A549 treated with AZD9567 at 1 μM for 4 hours (cell line): ENCODE data around the gene RPL27. TPM values are rescaled to one million over a fixed set of nuclear protein-coding genes. Genes with fewer than 3 reads are reported as not detected.

ENCODE experiments used
- total RNA-seq: library from RNA; stranded (reverse); fragments of 200-300 nt; extraction: Qiagen RNA extraction; gene quantifications from 5 replicates; pipeline ENCODE4 v1.2.3, GENCODE V29; 2022; ENCODE audit not compliant: insufficient read depth

RPL27 gene
- total RNA-seq: 2,997 to 4,045 TPM (median 3,077 TPM) in 5 replicates

DNA sequence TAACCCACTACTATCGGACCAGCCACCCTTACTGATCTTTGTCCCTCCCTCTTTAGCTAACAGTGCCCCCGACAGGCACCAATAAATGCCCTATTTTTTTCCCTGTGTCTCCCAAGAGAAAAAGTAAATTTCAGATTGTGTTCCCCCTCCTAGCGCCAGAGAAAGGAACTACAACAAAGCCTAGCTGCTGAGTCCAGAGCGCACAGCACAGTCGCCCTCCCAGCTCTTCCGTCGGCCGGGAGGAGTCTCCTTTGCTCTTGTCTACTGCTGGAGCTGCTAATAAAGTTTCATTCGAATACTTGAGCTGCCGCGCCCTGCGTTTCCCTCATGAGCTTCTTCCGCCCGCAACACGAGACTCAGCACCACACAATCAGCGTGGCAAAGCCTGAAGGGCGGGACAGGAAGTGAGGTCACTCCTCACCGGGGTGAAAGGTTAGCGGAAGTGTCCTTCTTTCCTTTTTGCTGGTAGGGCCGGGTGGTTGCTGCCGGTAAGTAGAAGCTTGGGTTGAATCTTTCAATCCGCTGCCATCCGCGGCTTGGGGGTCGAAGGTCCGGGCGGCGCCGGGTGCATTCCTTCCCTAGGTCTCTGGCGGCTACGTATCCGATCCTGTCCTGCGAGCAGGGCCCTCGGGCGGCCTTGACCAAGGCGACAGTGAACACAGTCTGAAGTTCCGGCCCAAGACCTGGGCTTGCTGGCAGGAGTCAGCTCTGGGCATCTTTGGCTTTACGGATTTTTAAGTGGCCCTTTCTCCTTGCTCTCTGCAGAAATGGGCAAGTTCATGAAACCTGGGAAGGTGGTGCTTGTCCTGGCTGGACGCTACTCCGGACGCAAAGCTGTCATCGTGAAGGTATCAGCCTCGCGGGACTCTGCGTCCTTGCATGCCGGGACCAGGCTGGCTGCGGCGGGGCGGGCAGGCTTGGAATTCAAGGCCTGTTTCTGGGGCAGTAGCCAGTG, at the start of gene RPL27:
RPL27 (plus strand) TSS at position 436 of the 955 bp plus-strand sequence; CDS start at position 768, 332 bp downstream.

DNA sequence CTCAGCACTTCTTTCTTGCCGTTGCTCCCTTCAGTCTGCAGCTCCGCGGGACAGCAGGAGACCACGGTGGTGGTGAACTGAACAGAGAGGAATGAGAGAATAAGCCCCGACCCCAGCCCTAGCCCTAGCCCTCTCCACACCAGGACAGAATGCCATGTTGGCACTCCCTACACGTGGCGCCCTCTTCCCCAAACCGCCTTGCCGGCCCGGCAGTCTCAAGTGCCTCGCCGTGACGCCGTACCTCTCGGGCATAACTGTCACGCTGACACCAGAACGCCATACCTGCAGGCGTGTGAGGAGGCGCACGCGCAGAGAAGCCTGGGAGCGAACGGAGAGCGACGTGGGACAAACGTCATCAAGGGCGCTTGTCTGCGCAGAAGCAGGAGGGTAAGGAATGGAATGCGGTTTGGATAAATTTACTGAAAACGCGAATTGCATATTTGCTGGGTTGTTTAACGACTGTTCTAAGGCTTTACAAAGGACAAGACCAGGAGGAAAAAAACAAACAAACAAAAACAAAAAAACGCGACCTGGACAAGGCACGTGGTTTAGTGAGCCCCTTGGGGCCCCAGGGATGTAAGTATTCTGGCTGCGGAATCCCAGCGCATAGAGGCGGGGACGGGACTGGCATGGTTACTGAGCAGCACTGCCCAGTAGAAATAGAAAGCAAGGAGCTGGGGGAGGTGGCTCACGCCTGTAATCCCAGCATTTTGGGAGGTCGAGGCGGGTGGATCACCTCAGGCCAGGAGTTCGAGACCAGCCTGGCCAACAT, 33.9 kb upstream of the RPL27 start, which contains the start of gene AARSD1:
AARSD1 (minus strand) TSS at position 294 of the 772 bp plus-strand sequence; CDS start at position 280, 14 bp downstream.

DNA sequence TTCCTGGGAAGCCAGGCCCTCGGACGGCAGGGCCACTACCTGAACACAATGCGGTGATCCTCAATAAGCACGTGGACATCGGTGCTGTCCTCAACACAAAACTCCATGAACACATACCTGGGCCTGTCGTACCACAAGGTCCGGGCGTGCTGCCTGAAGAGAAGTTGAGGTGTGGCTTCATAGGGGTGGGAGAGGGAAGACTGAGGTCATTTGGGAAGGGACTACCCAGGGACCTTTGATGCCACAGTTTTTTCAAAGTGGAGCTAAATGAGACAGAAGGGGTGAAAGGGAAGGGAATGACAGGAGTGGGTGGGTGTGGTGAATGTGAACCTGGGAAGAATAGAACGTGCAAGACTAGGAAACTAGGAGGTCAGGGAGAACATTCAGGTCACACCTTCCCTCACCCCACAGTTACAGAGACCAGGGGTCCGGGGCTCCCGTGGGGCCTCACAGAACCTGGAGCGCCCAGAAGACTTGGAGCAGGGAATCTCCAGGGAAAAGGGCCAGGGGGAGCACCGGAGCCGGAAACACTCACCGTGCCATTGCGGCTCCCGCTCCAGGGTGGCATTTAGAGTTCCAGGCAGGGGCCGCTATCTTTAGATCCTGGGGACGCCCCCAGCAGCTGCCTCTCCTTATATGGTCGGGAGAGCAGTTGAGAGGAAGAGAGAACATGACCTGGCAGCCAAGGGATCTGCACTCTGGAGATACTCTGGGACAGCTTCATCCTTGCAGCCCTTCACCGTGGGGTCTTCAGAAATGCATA, 18.5 kb upstream of the RPL27 start, which contains the start of gene PTGES3L:
PTGES3L (minus strand) TSS at position 570 of the 763 bp plus-strand sequence; CDS start at position 543, 27 bp downstream.

DNA sequence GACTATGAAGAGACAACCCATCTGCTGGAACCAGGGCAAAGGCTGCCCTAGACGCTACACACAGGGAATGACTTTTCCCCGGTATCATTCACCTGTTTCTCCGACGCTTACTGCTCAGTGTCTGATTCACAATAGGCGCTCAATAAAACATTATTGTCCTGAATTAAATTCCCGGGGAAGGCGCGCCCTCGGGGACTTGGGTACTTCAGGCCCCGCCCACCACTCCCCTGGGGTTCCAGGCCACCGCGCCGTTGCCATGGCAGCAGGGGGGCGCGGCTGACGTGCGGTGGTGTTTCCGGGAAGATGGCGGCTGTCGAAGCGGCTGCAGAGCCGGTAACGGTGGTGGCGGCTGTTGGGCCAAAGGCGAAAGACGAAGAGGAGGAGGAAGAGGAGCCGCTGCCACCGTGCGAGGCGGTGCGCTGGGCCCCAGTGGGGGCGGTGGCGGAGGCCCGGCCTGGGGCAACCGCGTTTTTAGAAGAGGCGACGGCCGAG, 17.9 kb upstream of the RPL27 start, which contains the start of gene RUNDC1:
RUNDC1 (plus strand) TSS at position 292 of the 492 bp plus-strand sequence; CDS start at position 304, 12 bp downstream.

DNA sequence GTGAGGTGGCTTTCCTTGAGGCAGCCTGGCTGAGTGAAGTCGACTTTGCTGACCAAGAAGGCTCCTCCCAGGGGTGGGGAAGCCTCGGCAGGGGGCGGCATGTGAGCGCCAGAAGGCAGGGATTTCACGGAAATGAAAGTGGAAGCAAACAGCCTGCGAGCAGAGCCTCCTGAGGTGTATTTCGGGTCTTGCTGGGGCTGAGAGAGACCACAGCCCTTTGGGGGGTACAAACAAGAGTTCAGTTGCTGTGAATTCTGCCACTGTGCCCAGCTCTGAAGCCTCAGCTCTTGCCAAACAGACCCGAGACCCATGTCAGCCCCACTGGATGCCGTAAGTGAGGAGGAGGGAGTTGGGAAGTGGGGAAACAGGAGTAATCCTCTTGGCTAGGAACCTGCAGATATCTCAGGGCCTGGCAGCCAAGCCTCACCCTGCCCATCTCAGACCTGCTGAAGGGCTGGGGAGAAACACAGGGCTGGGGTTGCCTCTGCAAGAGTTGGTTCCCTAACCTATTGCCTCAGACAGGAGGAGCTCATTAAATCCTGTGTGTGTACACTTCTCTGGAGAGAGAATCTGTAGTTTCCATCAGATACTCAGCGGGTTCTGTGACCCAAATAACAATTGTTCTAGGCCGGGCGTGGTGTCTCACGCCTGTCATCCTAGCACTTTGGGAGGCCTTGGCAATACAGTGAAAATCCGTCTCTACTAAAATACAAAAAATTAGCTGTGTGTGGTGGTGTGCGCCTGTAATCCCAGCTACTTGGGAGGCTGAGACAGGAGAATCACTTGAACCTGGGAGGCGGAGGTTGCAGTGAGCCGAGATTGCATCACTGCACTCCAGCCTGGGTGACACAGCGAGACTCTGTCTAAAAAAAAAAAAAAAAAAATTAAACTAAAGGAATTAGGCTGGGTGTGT, 8.7 kb downstream of the RPL27 start, which contains the start of gene IFI35:
IFI35 (plus strand) TSS at position 146 of the 913 bp plus-strand sequence; CDS start at position 310, 164 bp downstream.

DNA sequence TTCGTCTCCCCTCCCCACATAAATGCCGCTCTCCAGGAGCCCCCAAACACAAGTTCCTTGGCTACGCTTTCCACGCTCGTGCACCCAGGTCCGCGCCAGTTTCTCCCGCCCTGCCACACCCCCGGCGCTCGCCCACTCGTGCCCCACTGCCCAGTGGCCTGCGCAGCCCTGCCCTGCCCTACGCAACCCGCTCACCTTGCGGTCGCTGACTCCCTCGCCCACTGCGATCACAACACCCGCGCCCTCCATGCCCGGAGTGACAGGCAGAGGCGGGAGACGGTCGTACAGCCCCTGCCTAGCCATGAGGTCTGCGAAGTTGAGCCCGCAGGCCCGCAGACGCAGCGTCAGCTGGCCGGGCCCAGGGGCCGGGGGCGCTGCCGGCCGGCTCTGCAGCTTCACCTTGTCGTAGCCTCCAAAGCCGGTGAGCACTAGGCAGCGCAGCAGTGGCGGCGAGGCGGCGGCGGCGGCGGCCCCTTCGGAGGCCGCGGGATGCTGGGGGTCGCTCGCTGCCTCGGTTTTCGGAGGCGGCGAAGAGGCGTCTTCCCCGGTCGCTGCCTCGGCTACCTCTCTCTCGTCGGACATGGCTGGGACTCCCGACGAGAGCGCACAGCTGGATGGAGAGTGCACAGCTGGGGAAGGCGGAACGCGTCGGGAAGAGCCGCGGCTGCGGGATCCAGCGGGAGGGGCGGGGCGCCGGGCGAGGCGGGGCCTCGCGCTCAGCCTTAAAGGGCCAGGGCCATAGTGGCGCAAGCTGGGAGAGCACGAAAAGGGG, 23.7 kb downstream of the RPL27 start, which contains the start of gene VAT1:
VAT1 (minus strand) TSS at position 645 of the 772 bp plus-strand sequence; CDS start at position 582, 63 bp downstream.

DNA sequence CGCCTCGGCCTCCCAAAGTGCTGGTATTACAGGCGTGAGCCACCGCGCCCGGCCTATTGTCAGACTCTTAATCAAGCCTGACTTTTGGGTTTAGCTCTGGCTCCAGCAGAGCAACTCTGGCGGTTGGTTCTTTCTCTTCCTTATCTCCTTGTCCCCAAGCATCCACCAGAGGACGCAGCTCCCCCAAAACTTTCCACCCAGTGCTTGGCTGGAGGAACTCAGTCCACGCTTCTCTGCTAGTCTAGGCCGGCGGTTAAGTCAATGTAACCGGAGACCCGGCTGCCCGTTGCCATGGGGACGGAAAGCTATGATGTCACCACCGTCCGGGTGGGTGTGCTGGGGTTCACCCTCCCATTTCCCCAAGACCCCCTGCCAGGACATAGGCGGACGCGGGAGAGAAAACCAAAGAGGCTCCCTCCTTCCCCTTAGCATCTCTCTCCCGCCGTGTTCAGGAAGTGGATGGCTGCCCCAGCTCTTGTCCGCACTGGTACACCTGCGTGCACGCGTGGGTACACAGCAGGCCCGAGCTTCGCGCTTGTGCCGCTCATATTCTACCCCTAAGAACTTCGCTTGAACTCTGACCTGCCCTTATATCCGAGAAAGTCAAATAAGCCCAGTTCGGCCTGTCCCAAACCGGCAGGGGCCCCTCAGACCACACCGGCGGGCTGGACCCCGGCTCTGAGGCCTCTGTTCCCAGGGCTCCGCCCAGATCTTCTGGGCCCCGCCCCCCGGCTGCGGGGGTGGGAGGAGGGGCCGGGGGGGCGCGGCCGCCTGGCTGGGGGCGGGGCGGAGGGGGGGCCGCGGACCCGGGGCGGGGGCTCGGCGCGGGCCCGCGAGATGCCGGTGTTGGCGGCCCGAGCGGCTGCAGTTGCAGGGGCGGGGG, 26.4 kb downstream of the RPL27 start, which contains the start of gene RND2:
RND2 (plus strand) TSS at position 825 of the 883 bp plus-strand sequence. CDS start 117 bp downstream, outside the sequence.

Other genes with a start within 250 kb of the RPL27 start
- 0.37 to 0.91 TPM (median 0.82 TPM) in 4 of 5 replicates, not detected in the other for gene RAMP2, start 237.2 kb upstream of the RPL27 start, total RNA-seq
- 120 to 147 TPM (median 124 TPM) in 5 replicates for gene VPS25, start 225.0 kb upstream of the RPL27 start, total RNA-seq
- 1.3 to 2.0 TPM (median 1.8 TPM) in 4 of 5 replicates, not detected in the other for gene WNK4, start 217.8 kb upstream of the RPL27 start, total RNA-seq
- 123 to 134 TPM (median 124 TPM) in 5 replicates for gene COA3, start 199.7 kb upstream of the RPL27 start, total RNA-seq
- 0.06 to 0.19 TPM (median 0.06 TPM) in 4 of 5 replicates, not detected in the other for gene CNTD1, start 199.6 kb upstream of the RPL27 start, total RNA-seq
- gene BECN1, start 174.1 kb upstream of the RPL27 start, total RNA-seq: 77.7 to 99.1 TPM (median 84.7 TPM) in 5 replicates
- gene PSME3, start 165.0 kb upstream of the RPL27 start, total RNA-seq: 223 to 270 TPM (median 236 TPM) in 5 replicates
- 0.77 to 3.0 TPM (median 2.4 TPM) in 5 replicates for gene AOC2, start 153.8 kb upstream of the RPL27 start, total RNA-seq
- 1.2 to 2.0 TPM (median 1.5 TPM) in 5 replicates for gene AOC3, start 147.2 kb upstream of the RPL27 start, total RNA-seq
- not detected in 5 replicates for gene G6PC1, start 97.6 kb upstream of the RPL27 start, total RNA-seq
- 53.9 to 60.7 TPM (median 58.3 TPM) in 5 replicates for gene AARSD1, start 34.0 kb upstream of the RPL27 start, total RNA-seq
- gene PTGES3L, start 18.3 kb upstream of the RPL27 start, total RNA-seq: 0.64 to 1.4 TPM (median 1.1 TPM) in 4 of 5 replicates, not detected in the other
- gene RUNDC1, start 17.9 kb upstream of the RPL27 start, total RNA-seq: 18.0 to 20.9 TPM (median 20.3 TPM) in 5 replicates
- gene IFI35, start 8.4 kb downstream of the RPL27 start, total RNA-seq: 15.9 to 20.5 TPM (median 17.9 TPM) in 5 replicates
- 228 to 249 TPM (median 236 TPM) in 5 replicates for gene VAT1, start 24.0 kb downstream of the RPL27 start, total RNA-seq
- 0.10 to 0.26 TPM (median 0.13 TPM) in 4 of 5 replicates, not detected in the other for gene RND2, start 26.8 kb downstream of the RPL27 start, total RNA-seq
- 20.2 to 39.9 TPM (median 23.5 TPM) in 5 replicates for gene BRCA1, start 126.9 kb downstream of the RPL27 start, total RNA-seq
- 33.1 to 42.6 TPM (median 38.2 TPM) in 5 replicates for gene NBR1, start 172.8 kb downstream of the RPL27 start, total RNA-seq
- 0.99 to 1.2 TPM (median 1.1 TPM) in 4 of 5 replicates, not detected in the other for gene TMEM106A, start 213.5 kb downstream of the RPL27 start, total RNA-seq
- not detected in 5 replicates for gene CCDC200, start 230.2 kb downstream of the RPL27 start, total RNA-seq
- not detected in 5 replicates for gene RNU2-1, start 235.6 kb downstream of the RPL27 start, total RNA-seq